Natural killer cell (primary cell): ENCODE measurements around the gene PARP15. TPM values are rescaled to one million over a fixed set of nuclear protein-coding genes. Genes with fewer than 3 reads are reported as not detected.
"Not testable (repeated sequence)": the region's sequence is repeated elsewhere in the genome, so short reads cannot be mapped to it uniquely, and the experiment has no call there.

Experiments
- ATAC-seq, 3 donors: fragments of 150-1000 bp in 2 of 3; fragments of 200-7000 bp in 1 of 3; cut with Tn5 transposase; 1 replicate in 1 of 3; 2 replicates in 2 of 3; pipeline ENCODE4 v1.10.0; 2021; ENCODE audit warnings: mild to moderate bottlenecking in 2 of 3, moderate library complexity in 2 of 3
- DNase-seq, 2 donors: peaks; one replicate each; pipeline versions ENCODE4 v3.0.0 to v3.0.0-alpha.2; 2013 to 2021; ENCODE audit warnings: mixed read lengths in 1 of 2
- H3K27ac ChIP-seq: one replicate; pipeline ENCODE4 v1.5.1; 2013; ENCODE audit warnings: mild to moderate bottlenecking, low read length
- H3K27me3 ChIP-seq: one replicate; pipeline ENCODE4 v1.6.1; 2013; ENCODE audit warnings: low read length; ENCODE audit not compliant: control insufficient read depth, insufficient read depth
- H3K36me3 ChIP-seq: one replicate; pipeline ENCODE4 v1.6.1; 2013; ENCODE audit warnings: low read length; ENCODE audit not compliant: control insufficient read depth, insufficient read depth
- H3K4me1 ChIP-seq: one replicate; pipeline ENCODE4 v1.6.1; 2013; ENCODE audit warnings: low read length; ENCODE audit not compliant: control insufficient read depth, insufficient read depth
- H3K4me3 ChIP-seq: one replicate; pipeline ENCODE4 v1.5.1; 2013; ENCODE audit warnings: low read length
- H3K9me3 ChIP-seq: one replicate; pipeline ENCODE4 v1.6.1; 2013; ENCODE audit warnings: low read length; ENCODE audit not compliant: control insufficient read depth, insufficient read depth
- H3K27ac Mint-ChIP-seq, 2 donors: one replicate each; pipeline ENCODE4 v1.8.0; 2022; ENCODE audit warnings: mild to moderate bottlenecking in 2 of 2, mixed read lengths in 2 of 2, moderate library complexity in 1 of 2
- H3K27me3 Mint-ChIP-seq, 2 donors: one replicate each; pipeline ENCODE4 v1.8.0; 2022; ENCODE audit warnings: low read depth in 2 of 2, mixed read lengths in 2 of 2
- H3K36me3 Mint-ChIP-seq: one replicate; pipeline ENCODE4 v1.8.0; 2022; ENCODE audit warnings: mixed read lengths
- H3K4me1 Mint-ChIP-seq, 2 donors: one replicate each; pipeline ENCODE4 v1.8.0; 2022; ENCODE audit warnings: mixed read lengths in 2 of 2
- H3K4me3 Mint-ChIP-seq: one replicate; pipeline ENCODE4 v1.8.0; 2022; ENCODE audit warnings: mild to moderate bottlenecking, moderate library complexity, mixed read lengths
- H3K9me3 Mint-ChIP-seq, 2 donors: one replicate each; pipeline ENCODE4 v1.8.0; 2022; ENCODE audit warnings: mixed read lengths in 2 of 2
- WGBS: methylation state at CpG from one replicate; pipeline ENCODE4 v1.1.7; 2013; ENCODE audit warnings: missing lambda C conversion rate; ENCODE audit not compliant: insufficient coverage; 5-methylcytosine and 5-hydroxymethylcytosine counted together
- intact Hi-C: fragments of 100-400 bp; cut with micrococcal nuclease; formaldehyde crosslinking; loops from one replicate; pipeline ENCODE4 v1.14.2; 2022
- total RNA-seq, 4 donors: library from RNA; stranded (reverse); fragments of 120-200 nt in 1 of 4; gene quantifications; one replicate each; pipeline versions ENCODE4 v1.2.3 to v1.2.4, GENCODE V29; 2013 to 2022
- TF ChIP-seq, protein P1 (sequence below): fragments of 200-600 bp; IDR thresholded peaks from one replicate; pipeline ENCODE4 v1.8.0; 2022; ENCODE audit warnings: antibody characterized with exemption

PARP15 gene
- total RNA-seq, 3 donors from 2014 or later (not counting 1 experiment from before 2014, with no cell fraction given), result 164 to 199 (median 198) TPM

DNA sequence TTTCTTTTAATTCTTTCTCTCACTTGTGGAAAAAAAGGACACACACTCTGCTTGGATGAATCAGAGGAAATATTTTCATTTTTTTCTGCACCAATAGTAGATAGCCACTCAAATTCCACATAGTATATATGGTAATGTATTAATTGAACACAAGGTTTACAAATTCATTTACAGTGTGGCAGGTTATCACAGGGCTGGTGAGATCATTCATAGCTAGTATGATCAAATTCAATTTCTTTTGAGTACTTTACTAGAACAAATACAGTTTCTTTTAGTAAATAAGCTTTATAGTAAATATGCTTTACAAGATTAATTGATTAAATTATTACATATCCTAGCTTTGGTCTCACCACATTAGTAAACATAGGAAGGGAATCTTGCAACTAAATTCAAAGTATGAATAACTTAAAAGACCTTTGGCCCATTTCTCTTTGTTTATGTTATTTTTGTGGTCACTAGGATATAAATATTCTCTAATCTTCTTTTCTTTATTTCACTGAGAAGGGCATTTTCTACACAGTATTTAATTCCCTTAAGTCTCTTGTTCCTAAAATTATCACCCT is 63.1 kb downstream of the PARP15 start:
- no peak for ATAC-seq
- Histone ChIP-seq H3K27me3 (no peaks in the 10 kb centered on the region), H3K4me3 (no peak overlapping the region), H3K9me3 (no peaks in the 10 kb centered on the region), H3K4me1 (no peaks in the 10 kb centered on the region), H3K36me3 (peaks cover 12% of the 10 kb centered on the region), H3K27ac (no peak overlapping the region)
- no peak for DNase-seq
- H3K36me3 Mint-ChIP-seq, result no peaks in the 10 kb centered on the region
- H3K27ac Mint-ChIP-seq, result peak overlapping the region; percentile 13 to 25
- H3K4me3 Mint-ChIP-seq, result no peak overlapping the region
- H3K27me3 Mint-ChIP-seq, result no peaks in the 10 kb centered on the region
- H3K9me3 Mint-ChIP-seq, result no peaks in the 10 kb centered on the region
- H3K4me1 Mint-ChIP-seq, result peaks cover 6 to 14% of the 10 kb centered on the region in 2 donors
- TF ChIP-seq, protein P1, sequence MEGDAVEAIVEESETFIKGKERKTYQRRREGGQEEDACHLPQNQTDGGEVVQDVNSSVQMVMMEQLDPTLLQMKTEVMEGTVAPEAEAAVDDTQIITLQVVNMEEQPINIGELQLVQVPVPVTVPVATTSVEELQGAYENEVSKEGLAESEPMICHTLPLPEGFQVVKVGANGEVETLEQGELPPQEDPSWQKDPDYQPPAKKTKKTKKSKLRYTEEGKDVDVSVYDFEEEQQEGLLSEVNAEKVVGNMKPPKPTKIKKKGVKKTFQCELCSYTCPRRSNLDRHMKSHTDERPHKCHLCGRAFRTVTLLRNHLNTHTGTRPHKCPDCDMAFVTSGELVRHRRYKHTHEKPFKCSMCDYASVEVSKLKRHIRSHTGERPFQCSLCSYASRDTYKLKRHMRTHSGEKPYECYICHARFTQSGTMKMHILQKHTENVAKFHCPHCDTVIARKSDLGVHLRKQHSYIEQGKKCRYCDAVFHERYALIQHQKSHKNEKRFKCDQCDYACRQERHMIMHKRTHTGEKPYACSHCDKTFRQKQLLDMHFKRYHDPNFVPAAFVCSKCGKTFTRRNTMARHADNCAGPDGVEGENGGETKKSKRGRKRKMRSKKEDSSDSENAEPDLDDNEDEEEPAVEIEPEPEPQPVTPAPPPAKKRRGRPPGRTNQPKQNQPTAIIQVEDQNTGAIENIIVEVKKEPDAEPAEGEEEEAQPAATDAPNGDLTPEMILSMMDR, result no peak
- intact Hi-C loops, result no loop called here

DNA sequence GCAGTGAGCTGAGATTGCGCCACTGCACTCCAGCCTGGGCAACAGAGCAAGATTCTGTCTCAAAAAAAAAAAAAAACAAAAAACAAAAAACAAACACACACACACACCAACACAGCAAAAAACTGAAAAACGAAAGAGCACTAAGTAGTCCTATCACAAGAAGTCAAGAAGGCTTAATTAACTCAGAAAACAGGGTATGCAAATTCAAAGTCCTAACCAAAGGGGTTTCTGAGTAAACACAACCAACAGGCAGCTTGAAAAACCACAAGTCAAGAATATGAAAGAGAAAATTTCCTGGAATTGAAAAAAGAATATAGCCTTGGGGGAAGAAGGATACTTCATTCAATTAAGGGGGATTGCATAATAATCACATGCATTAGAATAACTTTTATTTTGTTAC is 65.5 kb downstream of the PARP15 start:
- H3K4me3 ChIP-seq, result no peak overlapping the region
- intact Hi-C loops, result no loop called here
- Mint-ChIP-seq H3K4me1 (peaks cover 10 to 14% of the 10 kb centered on the region in 2 donors), H3K9me3 (no peaks in the 10 kb centered on the region), H3K27ac (peak overlapping the region in 1 of 2 donors; percentile 12), H3K27me3 (peaks cover 0 to 10% of the 10 kb centered on the region in 2 donors), H3K36me3 (no peaks in the 10 kb centered on the region), H3K4me3 (no peak overlapping the region)
- H3K4me1 ChIP-seq, result no peaks in the 10 kb centered on the region
- H3K9me3 ChIP-seq, result no peaks in the 10 kb centered on the region
- no peaks in the 10 kb centered on the region for H3K36me3 ChIP-seq
- no peaks in the 10 kb centered on the region for H3K27me3 ChIP-seq
- no peak for DNase-seq
- ATAC-seq, result no peak
- 68% methylated on average over 2 of the region's 2 CpGs for WGBS
- no peak overlapping the region for H3K27ac ChIP-seq
- TF ChIP-seq, protein P1, result no peak

DNA sequence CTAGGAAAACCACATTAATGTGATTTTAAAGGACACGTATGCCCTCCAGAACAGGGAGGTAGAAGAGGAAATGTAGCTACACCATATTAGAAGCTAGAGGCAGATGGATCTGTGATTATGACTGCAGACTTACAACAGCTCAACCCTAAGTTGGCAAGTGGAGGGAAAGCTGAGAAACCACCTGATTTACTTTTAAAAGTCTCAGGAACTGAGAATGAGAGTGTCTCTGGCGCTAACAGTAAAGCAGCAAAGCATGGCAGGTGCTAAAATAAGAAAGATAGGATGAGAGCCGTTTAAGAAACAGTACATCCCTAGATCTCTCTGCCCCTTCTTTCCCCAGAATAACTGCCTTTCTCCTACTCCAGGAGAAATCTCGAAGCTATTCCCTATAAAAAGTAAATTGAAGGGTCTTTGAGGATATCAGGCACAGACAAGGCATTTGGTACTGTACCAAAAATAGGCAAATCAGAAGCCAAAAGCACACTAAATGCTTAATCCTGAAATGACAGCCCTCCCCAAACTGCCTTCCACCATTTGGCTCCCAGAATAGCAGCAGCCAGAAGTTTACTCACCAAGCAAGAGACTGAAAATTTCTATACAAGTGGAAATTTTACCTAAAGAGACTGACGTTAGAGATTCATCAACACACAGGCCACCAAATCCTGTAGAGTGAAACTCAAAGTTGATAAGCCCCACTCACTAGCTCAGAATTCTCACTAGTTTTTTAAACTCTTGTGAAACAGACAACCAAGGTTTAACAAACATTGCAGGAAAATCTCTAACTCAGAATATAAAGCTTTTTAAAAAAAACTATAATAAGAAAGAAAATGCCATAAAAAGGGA is 68.9 kb downstream of the PARP15 start:
- H3K9me3 Mint-ChIP-seq, result no peaks in the 10 kb centered on the region
- H3K27ac Mint-ChIP-seq, result no peak overlapping the region

DNA sequence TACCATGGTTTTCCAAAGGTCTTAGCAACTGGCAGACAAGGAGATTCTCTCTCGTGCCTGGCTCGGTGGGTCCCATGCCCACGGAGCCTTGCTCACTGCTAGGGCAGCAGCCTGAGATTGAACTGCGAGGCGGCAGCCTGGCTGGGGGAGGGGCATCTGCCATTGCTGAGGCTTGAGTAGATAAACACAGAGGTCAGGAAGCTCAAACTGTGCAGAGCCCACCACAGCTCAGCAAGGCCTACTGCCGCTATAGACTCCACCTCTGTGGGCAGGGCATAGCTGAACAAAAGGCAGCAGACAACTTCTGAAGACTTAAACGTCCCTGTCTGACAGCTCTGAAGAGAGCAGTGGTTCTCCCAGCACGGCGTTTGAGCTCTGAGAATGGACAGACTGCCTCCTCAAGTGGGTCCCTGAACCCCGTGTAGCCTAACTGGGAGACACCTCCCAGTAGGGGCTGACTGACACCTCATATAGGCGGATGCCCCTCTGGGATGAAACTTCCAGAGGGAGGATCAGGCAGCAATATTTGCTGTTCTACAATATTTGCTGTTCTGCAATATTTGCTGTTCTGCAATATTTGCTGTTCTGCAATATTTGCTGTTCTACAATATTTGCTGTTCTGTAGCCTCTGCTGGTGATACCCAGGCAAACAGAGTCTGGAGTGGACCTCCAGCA is 73.9 kb downstream of the PARP15 start:
- WGBS, result 86% methylated on average over 11 of the region's 11 CpGs
- intact Hi-C loops, H3K4me1 Mint-ChIP-seq, ATAC-seq, H3K4me3 Mint-ChIP-seq, H3K4me1 ChIP-seq, H3K27me3 ChIP-seq, DNase-seq, H3K4me3 ChIP-seq, H3K36me3 Mint-ChIP-seq, H3K27ac Mint-ChIP-seq, H3K36me3 ChIP-seq, H3K9me3 Mint-ChIP-seq, H3K27ac ChIP-seq, H3K9me3 ChIP-seq: not testable (repeated sequence)
- peaks cover 10 to 16% of the 10 kb centered on the region in 2 donors for H3K27me3 Mint-ChIP-seq

More for the DNA sequence above, 68.9 kb downstream of the PARP15 start:
- Mint-ChIP-seq H3K36me3 (no peaks in the 10 kb centered on the region), H3K4me1 (peaks cover 9 to 10% of the 10 kb centered on the region in 2 donors), H3K4me3 (no peak overlapping the region), H3K27me3 (peaks cover 3 to 10% of the 10 kb centered on the region in 2 donors)
- DNase-seq (no peak), ATAC-seq (no peak)
- Histone ChIP-seq H3K4me1 (no peaks in the 10 kb centered on the region), H3K9me3 (no peaks in the 10 kb centered on the region), H3K36me3 (no peaks in the 10 kb centered on the region), H3K27ac (peak overlapping the region; percentile 84), H3K4me3 (peak overlapping the region; percentile 17), H3K27me3 (no peaks in the 10 kb centered on the region)
- intact Hi-C loops, result no loop called here
- TF ChIP-seq, protein P1, result no peak
- 34% methylated on average over 4 of the region's 5 CpGs for WGBS

DNA sequence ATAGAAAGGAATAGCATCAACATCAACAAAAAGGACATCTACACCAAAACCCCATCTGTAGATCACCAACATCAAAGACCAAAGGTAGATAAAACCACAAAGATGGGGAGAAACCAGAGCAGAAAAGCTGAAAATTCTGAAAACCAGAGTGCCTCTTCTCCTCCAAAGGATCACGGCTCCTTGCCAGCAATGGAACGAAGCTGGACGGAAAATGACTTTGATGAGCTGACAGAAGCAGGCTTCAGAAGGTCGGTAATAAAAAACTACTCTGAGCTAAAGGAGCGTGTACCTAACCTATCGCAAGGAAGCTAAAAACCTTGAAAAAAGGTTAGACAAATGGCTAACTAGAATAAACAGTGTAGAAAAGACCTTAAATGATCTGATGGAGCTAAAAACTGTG is 74.5 kb downstream of the PARP15 start:
- intact Hi-C loops, H3K9me3 ChIP-seq, H3K4me3 ChIP-seq, H3K4me3 Mint-ChIP-seq, ATAC-seq, H3K36me3 Mint-ChIP-seq, H3K4me1 Mint-ChIP-seq, H3K4me1 ChIP-seq, H3K36me3 ChIP-seq, H3K9me3 Mint-ChIP-seq, H3K27ac ChIP-seq, DNase-seq, H3K27ac Mint-ChIP-seq, H3K27me3 ChIP-seq: not testable (repeated sequence)
- 82% methylated on average over 6 of the region's 6 CpGs for WGBS
- peaks cover 10 to 12% of the 10 kb centered on the region in 2 donors for H3K27me3 Mint-ChIP-seq
